Measurements from ENCODE around the gene BIVM.
A peak's percentile ranks its signal among the peaks of the same experiment; 100 is the strongest.

The BIVM gene

GRCh38 chr13:102845630-102846260 lies 46.8 kb downstream of the BIVM start, which contains the start of gene ERCC5:
ERCC5 (plus strand) TSS chr13:102846032; CDS start chr13:102846267, 235 bp downstream.
- DNase-seq (ENCODE audit: low read depth), result peak; percentile 88

- no peak for DNase-seq (ENCODE audit: low read depth)
These were observed 47.5 kb downstream of the BIVM start for GRCh38 chr13:102846261-102847015.

GRCh38 chr13:102847272-102848234 lies 48.6 kb downstream of the BIVM start:
- no peak for DNase-seq (ENCODE audit: low read depth)

- DNase-seq (ENCODE audit: low read depth), result no peak
These were observed 50.0 kb downstream of the BIVM start for GRCh38 chr13:102848956-102849355.

GRCh38 chr13:102852556-102852955 lies 53.6 kb downstream of the BIVM start:
- no peak for DNase-seq (ENCODE audit: low read depth)

- no peak for DNase-seq (ENCODE audit: low read depth)
These were observed 55.8 kb downstream of the BIVM start for GRCh38 chr13:102854675-102855074.

GRCh38 chr13:102856557-102856956 lies 57.6 kb downstream of the BIVM start:
- no peak for DNase-seq (ENCODE audit: low read depth)

GRCh38 chr13:102862624-102863210 lies 63.8 kb downstream of the BIVM start:
- DNase-seq (ENCODE audit: low read depth), result no peak

- no peak for DNase-seq (ENCODE audit: low read depth)
These were observed 64.7 kb downstream of the BIVM start for GRCh38 chr13:102863590-102863989.

GRCh38 chr13:102868366-102868936 lies 69.5 kb downstream of the BIVM start:
- DNase-seq (ENCODE audit: low read depth), result no peak

- DNase-seq (ENCODE audit: low read depth), result no peak
These were observed 71.2 kb downstream of the BIVM start for GRCh38 chr13:102869948-102870676.

GRCh38 chr13:102870677-102871415 lies 71.9 kb downstream of the BIVM start:
- DNase-seq (ENCODE audit: low read depth), result no peak

GRCh38 chr13:102872131-102872530 lies 73.2 kb downstream of the BIVM start:
- DNase-seq (ENCODE audit: low read depth), result no peak

- DNase-seq (ENCODE audit: low read depth), result no peak
These were observed 73.6 kb downstream of the BIVM start for GRCh38 chr13:102872531-102872930.

GRCh38 chr13:102873653-102874052 lies 74.7 kb downstream of the BIVM start:
- DNase-seq (ENCODE audit: low read depth), result no peak

GRCh38 chr13:102875256-102875655 lies 76.3 kb downstream of the BIVM start:
- no peak for DNase-seq (ENCODE audit: low read depth)

GRCh38 chr13:102877303-102877702 lies 78.4 kb downstream of the BIVM start:
- no peak for DNase-seq (ENCODE audit: low read depth)

- no peak for DNase-seq (ENCODE audit: low read depth)
These were observed 79.6 kb downstream of the BIVM start for GRCh38 chr13:102878481-102878880.

- DNase-seq (ENCODE audit: low read depth), result no peak
These were observed 81.0 kb downstream of the BIVM start for GRCh38 chr13:102879793-102880499.

All from GM04503 (cell line).